NCI-H128 (cell line): ENCODE measurements around the gene CST11.

Source experiments
- DNase-seq: peaks from one replicate; lab custom pipeline; 2025; ENCODE audit not compliant: unreplicated experiment; lab: John Stamatoyannopoulos, UW

CST11 gene

GRCh38 chr20:23454816-23455215 lies 2.1 kb upstream of the CST11 start:
- no peak for DNase-seq

GRCh38 chr20:23453549-23454543 lies 1.2 kb upstream of the CST11 start:
- no peak for DNase-seq

GRCh38 chr20:23451956-23452487 lies 654 bp downstream of the CST11 start:
- DNase-seq = no peak

- no peak for DNase-seq
Measured at GRCh38 chr20:23450877-23451276, 1.8 kb downstream of the CST11 start.

- no peak for DNase-seq
Measured at GRCh38 chr20:23449421-23449820, 3.3 kb downstream of the CST11 start.

GRCh38 chr20:23448167-23448566 lies 4.5 kb downstream of the CST11 start:
- no peak for DNase-seq

GRCh38 chr20:23446505-23446904 lies 6.2 kb downstream of the CST11 start:
- no peak for DNase-seq

- no peak for DNase-seq
Measured at GRCh38 chr20:23445596-23446217, 7.0 kb downstream of the CST11 start.

GRCh38 chr20:23444859-23445258 lies 7.8 kb downstream of the CST11 start:
- no peak for DNase-seq

- no peak for DNase-seq
Measured at GRCh38 chr20:23442436-23442835, 10.2 kb downstream of the CST11 start.

GRCh38 chr20:23441850-23442313 lies 10.8 kb downstream of the CST11 start:
- peak; percentile 55 for DNase-seq

- no peak for DNase-seq
Measured at GRCh38 chr20:23440004-23440403, 12.7 kb downstream of the CST11 start.

- no peak for DNase-seq
Measured at GRCh38 chr20:23438661-23439060, 14.0 kb downstream of the CST11 start.

GRCh38 chr20:23437126-23437899 lies 15.4 kb downstream of the CST11 start:
- no peak for DNase-seq

- DNase-seq = no peak
Measured at GRCh38 chr20:23436681-23437080, 16.0 kb downstream of the CST11 start.

- DNase-seq = no peak
Measured at GRCh38 chr20:23435626-23436539, 16.8 kb downstream of the CST11 start.

GRCh38 chr20:23434521-23435313 lies 18.0 kb downstream of the CST11 start:
- no peak for DNase-seq

- DNase-seq = no peak
Measured at GRCh38 chr20:23433628-23434027, 19.0 kb downstream of the CST11 start.

GRCh38 chr20:23425129-23425528 lies 27.5 kb downstream of the CST11 start:
- DNase-seq = no peak
